Renal pelvis (tissue), 12 donors: ENCODE measurements around the gene OR5AU1. TPM values are rescaled to one million over a fixed set of nuclear protein-coding genes. Genes with fewer than 3 reads are reported as not detected.

ENCODE experiments used
- DNase-seq: peaks from one replicate; pipeline ENCODE4 v3.0.0-alpha.2; 2013
- long read RNA-seq, 16 experiments: transcript quantifications; one replicate each; lab custom pipeline, GENCODE V29; 2026
- polyA plus RNA-seq, 3 donors: library from polyadenylated mRNA; unstranded; fragments of 120-200 nt; gene quantifications; one replicate each; pipeline ENCODE4 v1.2.1, GENCODE V29; 2013; ENCODE audit not compliant: insufficient read length in 3 of 3

Gene OR5AU1
- polyA plus RNA-seq, result under 1 TPM; 0.01 to 0.13 (median 0.05) TPM
- long read RNA-seq, donor 1, result 0 reads
- long read RNA-seq, donor 2, result 0 reads
- long read RNA-seq, donor 3, result 0 reads
- long read RNA-seq, donor 4, result 0 reads
- long read RNA-seq, donor 5, result 0 reads
- long read RNA-seq, donor 6, result 0 reads
- long read RNA-seq, donor 7, result 0 reads
- long read RNA-seq, donor 8, result 0 reads
- long read RNA-seq, donor 9, result 0 reads
- long read RNA-seq, donor 10, result 0 reads
- long read RNA-seq, donor 11, result 0 reads
- long read RNA-seq, donor 12, result 0 reads
- long read RNA-seq, donor 13, result 0 reads
- long read RNA-seq, donor 14, result 0 reads
- long read RNA-seq, donor 15, result 0 reads
- long read RNA-seq, donor 16, result 0 reads

- no peak for DNase-seq
Measured at GRCh38 chr14:21155963-21156362, at the start of gene OR5AU1. Gene OR5AU1 (minus strand): TSS chr14:21156063. CDS start chr14:21155872, 191 bp downstream.

- no peak for DNase-seq
Measured at GRCh38 chr14:21205026-21205677, 49.3 kb upstream of the OR5AU1 start.

GRCh38 chr14:21204167-21205025 lies 48.5 kb upstream of the OR5AU1 start:
- DNase-seq, result no peak

GRCh38 chr14:21203470-21204166 lies 47.8 kb upstream of the OR5AU1 start:
- DNase-seq, result no peak

GRCh38 chr14:21202463-21203358 lies 46.8 kb upstream of the OR5AU1 start:
- DNase-seq, result no peak

- DNase-seq, result no peak
Measured at GRCh38 chr14:21201732-21202462, 46.0 kb upstream of the OR5AU1 start.

- no peak for DNase-seq
Measured at GRCh38 chr14:21200752-21201461, 45.0 kb upstream of the OR5AU1 start.

- DNase-seq, result no peak
Measured at GRCh38 chr14:21199611-21200560, 44.0 kb upstream of the OR5AU1 start.

GRCh38 chr14:21197418-21198205 lies 41.7 kb upstream of the OR5AU1 start:
- DNase-seq, result no peak

GRCh38 chr14:21194597-21194996 lies 38.7 kb upstream of the OR5AU1 start:
- DNase-seq, result no peak

- DNase-seq, result no peak
Measured at GRCh38 chr14:21192875-21193535, 37.1 kb upstream of the OR5AU1 start.

GRCh38 chr14:21192447-21192822 lies 36.6 kb upstream of the OR5AU1 start:
- DNase-seq, result no peak

- DNase-seq, result peak; percentile 42
Measured at GRCh38 chr14:21191809-21192446, 36.1 kb upstream of the OR5AU1 start.

GRCh38 chr14:21191261-21191808 lies 35.5 kb upstream of the OR5AU1 start:
- no peak for DNase-seq

GRCh38 chr14:21185491-21185890 lies 29.6 kb upstream of the OR5AU1 start:
- peak; percentile 34 for DNase-seq

GRCh38 chr14:21184254-21184653 lies 28.4 kb upstream of the OR5AU1 start:
- no peak for DNase-seq
